Measurements from ENCODE around the gene NR2C2. TPM values are rescaled to one million over a fixed set of nuclear protein-coding genes. Genes with fewer than 3 reads are reported as not detected.

The NR2C2 gene
- total RNA-seq, 1 experiment from 2014 or later = 38.5 TPM

DNA sequence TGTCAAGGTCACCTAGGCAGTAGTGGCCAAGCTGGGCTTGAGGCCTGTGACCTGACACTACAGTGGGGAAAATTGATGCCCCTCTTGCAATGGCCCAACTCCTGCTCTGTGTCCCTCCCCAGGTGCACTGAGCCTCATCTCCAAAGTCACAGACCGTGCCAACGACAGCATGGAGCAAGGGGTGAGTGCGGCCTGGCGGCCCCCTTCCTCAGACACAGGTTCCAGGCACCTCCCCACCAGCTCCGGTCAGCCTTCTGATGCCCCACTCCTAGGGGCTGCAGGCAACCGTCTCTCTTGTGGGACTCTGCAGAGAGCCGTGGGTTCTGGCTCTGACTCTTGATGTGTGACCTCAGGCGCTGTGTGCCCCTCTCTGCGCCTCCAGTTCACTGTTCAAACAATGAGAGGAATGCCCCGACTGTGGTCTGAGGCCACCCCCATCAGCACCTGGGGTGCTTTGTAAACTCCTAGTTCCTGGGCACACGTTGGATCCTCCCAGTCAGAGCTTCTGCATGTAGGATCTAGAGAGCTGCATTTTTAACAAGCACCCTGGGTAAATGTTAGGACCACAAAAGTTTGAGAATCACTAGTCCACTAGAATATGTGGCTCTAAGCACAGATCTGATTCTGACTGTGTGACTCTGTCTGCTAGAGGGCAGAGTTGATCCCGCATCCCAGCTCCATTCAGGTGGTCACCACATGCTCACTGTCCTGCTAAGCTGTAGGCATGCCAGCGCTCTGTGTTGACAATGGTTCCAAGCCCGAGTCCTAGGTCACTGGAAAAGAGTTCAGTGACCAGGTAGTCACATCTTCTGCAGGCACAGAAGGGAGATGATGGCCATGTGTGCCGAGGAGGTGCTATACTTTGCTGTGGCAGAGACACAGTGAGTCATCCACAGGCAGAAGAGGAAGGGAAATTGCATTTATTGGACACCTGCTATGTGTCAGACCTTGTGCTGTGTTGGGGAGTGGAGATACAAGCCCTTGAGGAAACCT lies 46.2 kb upstream of the NR2C2 start:
- Histone ChIP-seq H3K14ac (ENCODE audit: insufficient read depth, low read length) (no peak overlapping the region), H3K27me3 (ENCODE audit: insufficient read depth, low read length) (no peaks in the 10 kb centered on the region), H3K56ac (ENCODE audit: insufficient read length, low read depth, low read length) (no peak overlapping the region), H4K8ac (replicated peaks; ENCODE audit: insufficient read length, low read depth, low read length) (no peak overlapping the region), H3K79me1 (ENCODE audit: insufficient read depth, low read depth, low read length, poor library complexity, severe bottlenecking) (no peaks in the 10 kb centered on the region), H2BK12ac (ENCODE audit: insufficient read length, low read depth, low read length) (no peak overlapping the region), H3K23me2 (ENCODE audit: insufficient read length, low read depth, low read length, poor library complexity, severe bottlenecking) (no peaks in the 10 kb centered on the region), H2BK15ac (ENCODE audit: low read depth, low read length) (no peak overlapping the region), H2AK5ac (ENCODE audit: insufficient read length, low read length) (no peak overlapping the region), H4K5ac (ENCODE audit: insufficient read length, low read depth, low read length) (no peak overlapping the region), H3K18ac (ENCODE audit: insufficient read length, low read depth, low read length) (peak overlapping the region; percentile 35), H4K91ac (ENCODE audit: insufficient read length, low read depth, low read length) (no peak overlapping the region), H2BK5ac (ENCODE audit: insufficient read length, low read length) (no peak overlapping the region), H2AFZ (ENCODE audit: low read length) (no peak overlapping the region), H3K27ac (ENCODE audit: insufficient read length, low read depth, low read length) (no peak overlapping the region), H2BK120ac (ENCODE audit: low read depth, low read length, poor library complexity, severe bottlenecking) (no peak overlapping the region), H3K9me3 (ENCODE audit: control insufficient read depth, low read depth, low read length) (no peaks in the 10 kb centered on the region), H4K20me1 (ENCODE audit: control insufficient read depth, insufficient read depth, insufficient read length) (no peaks in the 10 kb centered on the region), H3K4me2 (ENCODE audit: insufficient read depth, insufficient read length, low read length) (no peak overlapping the region), H3K9ac (ENCODE audit: extremely low read depth, insufficient read length, low read length) (no peak overlapping the region), H3K4ac (ENCODE audit: low read depth, low read length) (no peak overlapping the region), H3K23ac (ENCODE audit: insufficient read length, low read depth, low read length) (no peak overlapping the region), H2BK20ac (ENCODE audit: low read depth, low read length, poor library complexity, severe bottlenecking) (no peak overlapping the region), H3T11ph (ENCODE audit: low read length) (no peak overlapping the region), H3K79me2 (ENCODE audit: insufficient read depth, low read length) (no peaks in the 10 kb centered on the region), H3K4me1 (ENCODE audit: insufficient read depth, low read length) (peaks cover 2% of the 10 kb centered on the region; the same call in 1 of the 2 replicates)
- H3K36me3 Mint-ChIP-seq (ENCODE audit: insufficient read depth in 1 of 3, low read depth in 3 of 3) = peaks cover 7 to 21% (median 19%) of the 10 kb centered on the region in 3 experiments
- H3K27me3 Mint-ChIP-seq (ENCODE audit: low read depth) = peaks cover 5% of the 10 kb centered on the region
- H3K4me1 Mint-ChIP-seq = peaks cover 33 to 35% of the 10 kb centered on the region in 2 experiments
- peaks cover 9 to 10% of the 10 kb centered on the region in 2 experiments for H3K9me3 Mint-ChIP-seq
- H3K4me3 Mint-ChIP-seq = no peak overlapping the region; a peak in 1 of 5 replicates
- DNase-seq = no peak
- no CpG with 5 or more reads among the region's 15 CpGs for WGBS (ENCODE audit: extremely low coverage, insufficient read length, low lambda C conversion rate)
- TF ChIP-seq, protein P1, sequence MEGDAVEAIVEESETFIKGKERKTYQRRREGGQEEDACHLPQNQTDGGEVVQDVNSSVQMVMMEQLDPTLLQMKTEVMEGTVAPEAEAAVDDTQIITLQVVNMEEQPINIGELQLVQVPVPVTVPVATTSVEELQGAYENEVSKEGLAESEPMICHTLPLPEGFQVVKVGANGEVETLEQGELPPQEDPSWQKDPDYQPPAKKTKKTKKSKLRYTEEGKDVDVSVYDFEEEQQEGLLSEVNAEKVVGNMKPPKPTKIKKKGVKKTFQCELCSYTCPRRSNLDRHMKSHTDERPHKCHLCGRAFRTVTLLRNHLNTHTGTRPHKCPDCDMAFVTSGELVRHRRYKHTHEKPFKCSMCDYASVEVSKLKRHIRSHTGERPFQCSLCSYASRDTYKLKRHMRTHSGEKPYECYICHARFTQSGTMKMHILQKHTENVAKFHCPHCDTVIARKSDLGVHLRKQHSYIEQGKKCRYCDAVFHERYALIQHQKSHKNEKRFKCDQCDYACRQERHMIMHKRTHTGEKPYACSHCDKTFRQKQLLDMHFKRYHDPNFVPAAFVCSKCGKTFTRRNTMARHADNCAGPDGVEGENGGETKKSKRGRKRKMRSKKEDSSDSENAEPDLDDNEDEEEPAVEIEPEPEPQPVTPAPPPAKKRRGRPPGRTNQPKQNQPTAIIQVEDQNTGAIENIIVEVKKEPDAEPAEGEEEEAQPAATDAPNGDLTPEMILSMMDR (conservative IDR thresholded peaks at IDR 0.05) = no peak
- H3K27ac Mint-ChIP-seq = peak overlapping the region; percentile 56 to 83 (median 57); a peak in 4 of 7 replicates

Measured in H9 (cell line).